LNCaP clone FGC (cell line): ENCODE data around the gene IKBKE.

Source experiments
- DNase-seq: peaks from one replicate; pipeline ENCODE4 v3.0.0-alpha.2; 2011; ENCODE audit warnings: low read depth
- H3K4me3 ChIP-seq: 2 replicates; pipeline ENCODE4 v1.5.1; 2011; ENCODE audit warnings: mild to moderate bottlenecking, low read depth, low read length, control low read depth
- TF ChIP-seq, protein P1 (sequence below): IDR thresholded peaks from 2 replicates; pipeline ENCODE4 v1.5.1; 2012; ENCODE audit warnings: mild to moderate bottlenecking; ENCODE audit not compliant: control insufficient read depth, insufficient read depth; ENCODE audit errors: extremely low read depth

Gene IKBKE

DNA sequence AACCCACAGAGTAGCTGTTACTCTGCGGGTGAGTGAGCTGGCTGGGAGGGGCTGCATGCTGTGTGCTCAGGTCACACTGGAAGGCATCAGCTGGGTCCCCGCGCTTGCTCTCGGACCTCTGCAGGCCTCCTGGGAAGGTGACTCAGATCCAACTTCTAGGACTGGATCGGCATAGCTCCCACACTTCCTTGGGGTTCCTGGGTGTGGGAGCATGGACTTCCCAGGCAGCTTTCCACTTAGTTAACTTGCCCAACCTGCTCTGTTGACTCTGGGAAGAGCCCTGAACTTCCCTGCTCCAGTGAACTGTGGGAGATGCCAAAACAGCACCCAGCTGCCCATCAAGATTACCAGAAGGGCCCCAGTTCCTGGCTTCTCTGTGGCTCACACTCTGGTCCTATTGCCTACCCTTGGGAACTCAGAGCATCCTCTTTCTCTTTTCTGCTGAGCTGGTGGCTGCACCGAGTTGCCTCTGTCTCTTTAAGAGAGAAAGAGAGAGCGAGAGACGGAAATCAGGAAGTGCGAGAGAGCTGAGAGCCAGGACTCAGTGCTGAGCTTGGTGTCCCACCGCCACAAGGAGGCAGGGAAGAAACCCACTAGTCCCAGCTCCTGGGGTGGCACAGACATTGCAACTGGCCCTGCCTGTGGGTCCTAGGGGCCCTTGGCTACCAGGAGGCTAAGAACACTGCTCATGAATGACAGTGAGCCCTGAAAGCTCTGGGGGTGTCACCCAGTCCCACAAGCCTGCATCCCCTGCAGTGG lies at the start of gene IKBKE:
Gene IKBKE, plus strand, starts transcription at position 544 of the 759 bp plus-strand sequence. CDS start 2,752 bp downstream, outside the sequence.
- DNase-seq = no peak
- TF ChIP-seq, protein P1, sequence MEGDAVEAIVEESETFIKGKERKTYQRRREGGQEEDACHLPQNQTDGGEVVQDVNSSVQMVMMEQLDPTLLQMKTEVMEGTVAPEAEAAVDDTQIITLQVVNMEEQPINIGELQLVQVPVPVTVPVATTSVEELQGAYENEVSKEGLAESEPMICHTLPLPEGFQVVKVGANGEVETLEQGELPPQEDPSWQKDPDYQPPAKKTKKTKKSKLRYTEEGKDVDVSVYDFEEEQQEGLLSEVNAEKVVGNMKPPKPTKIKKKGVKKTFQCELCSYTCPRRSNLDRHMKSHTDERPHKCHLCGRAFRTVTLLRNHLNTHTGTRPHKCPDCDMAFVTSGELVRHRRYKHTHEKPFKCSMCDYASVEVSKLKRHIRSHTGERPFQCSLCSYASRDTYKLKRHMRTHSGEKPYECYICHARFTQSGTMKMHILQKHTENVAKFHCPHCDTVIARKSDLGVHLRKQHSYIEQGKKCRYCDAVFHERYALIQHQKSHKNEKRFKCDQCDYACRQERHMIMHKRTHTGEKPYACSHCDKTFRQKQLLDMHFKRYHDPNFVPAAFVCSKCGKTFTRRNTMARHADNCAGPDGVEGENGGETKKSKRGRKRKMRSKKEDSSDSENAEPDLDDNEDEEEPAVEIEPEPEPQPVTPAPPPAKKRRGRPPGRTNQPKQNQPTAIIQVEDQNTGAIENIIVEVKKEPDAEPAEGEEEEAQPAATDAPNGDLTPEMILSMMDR = no peak

DNA sequence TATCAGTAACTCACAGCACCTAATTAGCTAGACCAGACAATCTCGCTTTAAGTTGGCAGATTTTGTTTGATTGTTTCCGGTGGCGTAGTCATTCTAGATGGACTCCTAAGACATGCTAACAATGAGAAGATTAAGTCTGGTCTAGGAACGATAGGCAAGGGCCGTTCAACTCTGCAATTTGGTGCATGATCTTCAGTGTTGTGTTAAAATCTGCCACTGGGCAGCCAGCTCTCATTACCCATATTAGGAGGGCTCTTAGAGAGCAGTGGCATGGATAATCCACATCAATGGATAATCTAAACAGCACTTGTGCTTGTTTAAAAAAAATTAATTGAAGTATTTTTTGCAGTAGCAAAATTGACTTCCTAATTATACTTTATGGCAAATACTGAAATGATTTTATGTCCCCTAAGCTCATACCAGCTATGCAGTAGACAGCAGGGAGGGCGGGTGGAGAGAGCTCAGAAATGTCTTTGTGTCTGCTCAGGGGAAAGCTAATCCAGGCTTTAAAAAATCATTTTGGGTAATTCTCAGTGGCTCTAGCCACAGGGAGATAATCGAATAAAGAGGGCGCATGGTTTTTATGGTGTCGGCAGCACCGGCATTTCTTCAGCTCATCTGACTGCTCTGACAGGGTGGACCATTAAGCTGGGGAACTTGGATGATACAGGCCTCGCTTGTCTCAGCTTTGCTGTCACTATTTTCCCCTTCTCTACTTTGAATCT lies 48.5 kb upstream of the IKBKE start:
- DNase-seq = no peak
- H3K4me3 ChIP-seq = no peak overlapping the region
- TF ChIP-seq, protein P1 = no peak

More for the DNA sequence above, at the start of gene IKBKE:
- H3K4me3 ChIP-seq = peak within 1 kb of the TSS; percentile 65

DNA sequence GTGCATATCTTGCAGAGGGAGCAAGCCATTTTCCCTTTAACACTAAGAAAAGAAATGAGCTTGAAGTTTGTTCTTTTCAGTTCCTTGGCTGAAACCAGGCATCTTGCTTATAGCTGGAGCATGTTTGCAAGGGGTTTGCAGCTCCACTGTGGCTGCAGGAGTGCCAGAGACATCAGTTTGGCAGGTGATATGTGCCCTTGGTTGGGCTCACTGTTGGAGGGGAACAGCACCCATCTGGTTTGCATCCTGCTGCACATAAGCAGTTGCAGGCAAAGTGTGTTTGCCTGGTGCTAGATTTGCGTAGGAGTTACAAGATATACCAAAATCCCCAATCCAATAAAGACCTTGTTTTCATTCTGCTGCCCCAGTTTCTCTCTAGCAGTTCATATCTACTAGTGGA lies 47.8 kb upstream of the IKBKE start:
- TF ChIP-seq, protein P1 = no peak
- H3K4me3 ChIP-seq = no peak overlapping the region
- no peak for DNase-seq

DNA sequence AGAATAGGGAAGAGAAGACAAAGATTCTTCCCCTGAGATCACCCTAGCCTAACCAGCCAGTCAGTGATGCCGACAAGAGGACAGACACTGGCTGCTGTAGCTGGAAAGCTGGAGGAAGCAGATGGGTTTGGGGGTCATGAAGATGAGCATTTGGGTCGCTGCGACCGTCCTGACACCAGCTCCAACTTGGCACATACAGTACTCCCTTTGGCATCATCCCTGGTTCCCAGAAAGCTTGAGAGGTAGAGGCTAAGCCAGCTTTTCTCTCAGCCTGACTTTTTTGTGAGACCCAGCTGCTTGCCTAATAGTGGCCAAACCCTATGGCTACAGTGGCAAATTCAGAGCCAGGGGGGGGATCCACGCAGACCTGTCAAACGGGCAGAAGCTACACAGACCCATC lies 43.0 kb upstream of the IKBKE start:
- TF ChIP-seq, protein P1 = no peak
- no peak overlapping the region for H3K4me3 ChIP-seq
- no peak for DNase-seq

DNA sequence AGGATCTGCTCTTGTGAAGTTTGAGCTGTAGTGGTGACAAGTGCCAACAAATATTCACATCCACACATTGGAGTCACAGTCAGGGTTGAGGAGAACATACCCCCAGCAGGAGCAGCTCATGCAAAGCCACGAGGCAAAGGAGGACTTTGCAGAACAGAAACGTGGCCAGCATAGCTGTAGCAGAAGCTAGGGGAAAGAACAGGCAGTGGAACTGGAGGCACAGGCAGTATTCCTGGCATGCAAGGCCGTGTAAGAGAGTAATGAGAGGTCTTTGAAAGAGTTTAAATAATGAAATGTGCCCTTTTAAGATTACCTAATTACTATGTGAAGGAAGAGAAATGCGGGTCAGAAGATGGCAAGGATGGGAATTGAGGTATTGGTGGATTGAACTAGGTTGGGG lies 40.9 kb upstream of the IKBKE start:
- no peak overlapping the region for H3K4me3 ChIP-seq
- DNase-seq = no peak
- TF ChIP-seq, protein P1 = no peak

DNA sequence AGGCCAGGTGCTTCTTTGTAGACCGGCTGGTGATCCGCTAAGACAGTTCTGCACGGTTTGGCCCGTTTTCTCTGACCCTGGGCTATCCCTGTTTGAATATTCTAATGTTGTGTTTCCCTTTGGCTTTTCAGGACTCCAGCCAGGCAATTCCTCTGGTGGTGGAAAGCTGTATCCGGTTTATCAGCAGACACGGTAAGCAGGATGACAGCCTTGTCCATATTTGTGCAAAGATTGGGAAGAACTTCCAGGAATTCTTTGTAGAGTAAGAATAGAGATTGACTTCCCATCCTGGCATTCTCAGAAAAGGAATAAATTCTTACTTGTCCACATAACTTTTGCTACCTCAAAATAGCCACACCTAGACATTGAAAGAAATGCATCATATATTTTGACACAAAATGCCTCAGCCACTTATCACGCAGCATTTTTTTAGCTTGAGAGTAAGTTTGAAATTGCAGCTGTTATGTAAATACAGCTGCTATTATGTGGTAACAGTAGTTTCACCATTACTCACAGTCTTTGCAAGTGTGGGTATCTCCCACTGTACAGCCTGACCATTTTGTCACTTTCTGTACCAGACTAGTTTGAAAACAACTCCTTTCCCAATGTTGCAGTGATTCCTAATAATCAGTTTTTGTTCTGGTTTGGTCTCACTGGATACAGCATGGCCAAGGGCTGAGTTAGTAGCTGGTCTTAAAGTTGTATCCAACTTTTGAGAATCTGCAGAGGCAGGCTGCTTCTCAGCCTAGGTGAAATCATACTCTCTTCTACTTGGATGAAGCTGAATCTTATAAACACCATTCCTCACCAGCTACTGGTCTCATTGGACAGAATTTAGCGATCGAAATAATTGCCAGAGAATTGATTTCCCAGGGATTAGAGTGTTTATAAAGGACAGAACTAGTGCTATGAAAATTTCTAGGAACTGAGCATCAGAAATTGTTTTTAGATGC lies 40.0 kb upstream of the IKBKE start:
- TF ChIP-seq, protein P1 = 0 out of 2 replicates have a peak, but pooled peaks have one; percentile 7
- H3K4me3 ChIP-seq = no peak overlapping the region
- no peak for DNase-seq
